Gastrocnemius medialis (tissue), 4 donors: Measurements from ENCODE around the gene SPEG. TPM values are rescaled to one million over a fixed set of nuclear protein-coding genes. Genes with fewer than 3 reads are reported as not detected.

Experiments
- ATAC-seq, 2 donors: fragments of 150-250 bp; one replicate each; pipeline ENCODE4 v1.9.1; 2016
- DNase-seq, 2 donors: peaks; one replicate each; pipeline ENCODE4 v3.0.0-alpha.2; 2019
- H3K27ac ChIP-seq, 4 donors: fragments of 200-600 bp; sonication (generic); 1 replicate in 1 of 4; 2 replicates in 3 of 4; pipeline ENCODE4 v1.5.1; 2016 to 2018; ENCODE audit warnings: mild to moderate bottlenecking in 2 of 4, moderate library complexity in 1 of 4
- H3K27me3 ChIP-seq, 3 donors: fragments of 200-600 bp; sonication (generic) in 2 of 3; 1 replicate in 1 of 3; 2 replicates in 2 of 3; pipeline versions ENCODE4 v1.5.1 to v1.6.0; 2016 to 2019; ENCODE audit warnings: mild to moderate bottlenecking in 1 of 3, moderate library complexity in 1 of 3
- H3K36me3 ChIP-seq, 2 donors: fragments of 200-600 bp; sonication (generic) in 1 of 2; one replicate each; pipeline ENCODE4 v1.5.1; 2017 to 2018
- H3K4me1 ChIP-seq, 2 donors: fragments of 200-600 bp; sonication (generic) in 1 of 2; one replicate each; pipeline ENCODE4 v1.5.1; 2016 to 2017; ENCODE audit warnings: mild to moderate bottlenecking in 2 of 2
- H3K4me3 ChIP-seq, 4 donors: fragments of 200-600 bp; sonication (generic) in 3 of 4; 1 replicate in 1 of 4; 2 replicates in 3 of 4; pipeline ENCODE4 v1.5.1; 2016 to 2019; ENCODE audit warnings: mild to moderate bottlenecking in 2 of 4
- H3K9me3 ChIP-seq, 3 donors: fragments of 200-600 bp; sonication (generic) in 2 of 3; 1 replicate in 1 of 3; 2 replicates in 2 of 3; pipeline ENCODE4 v1.5.1; 2016 to 2019
- CTCF ChIP-seq, 5 experiments: fragments of 450-650 bp in 3 of 5; fragments of 200-600 bp in 2 of 5; sonication (generic) in 2 of 5; IDR thresholded peaks in 4 of 5; conservative IDR thresholded peaks in 1 of 5; 1 replicate in 4 of 5; 2 replicates in 1 of 5; pipeline ENCODE4 v1.5.1; 2016 to 2019; ENCODE audit warnings: antibody characterized with exemption in 5 of 5, mild to moderate bottlenecking in 3 of 5, moderate library complexity in 3 of 5
- POLR2A ChIP-seq, 2 donors: fragments of 450-650 bp; IDR thresholded peaks; one replicate each; pipeline ENCODE4 v1.6.1; 2017; ENCODE audit warnings: antibody characterized with exemption in 2 of 2, mild to moderate bottlenecking in 2 of 2, moderate library complexity in 2 of 2
- in situ Hi-C, 4 donors: fragments of 200-750 bp; cut with MboI; loops; one replicate each; pipeline versions ENCODE4 v1.15.0 to v1.8.0; 2017; ENCODE audit warnings: low sequenced_read_pairs in 4 of 4
- intact Hi-C: fragments of 100-400 bp; cut with DNase I; formaldehyde crosslinking; loops from one replicate; pipeline ENCODE4 v1.15.1; 2023; ENCODE audit warnings: low total_unique reads
- total RNA-seq, 4 donors: library from RNA; depleted of rRNA; stranded (reverse); fragments of >200 nt; gene quantifications; one replicate each; pipeline versions ENCODE4 v1.1.0 to v1.2.3, GENCODE V29; 2016

SPEG gene
- total RNA-seq, 4 donors from 2014 or later: 104 to 387 (median 222) TPM

- Histone ChIP-seq H3K9me3 (no peaks in the 10 kb centered on the region), H3K4me1 (peaks cover 35 to 73% of the 10 kb centered on the region in 2 donors), H3K27me3 (no peaks in the 10 kb centered on the region), H3K27ac (peak overlapping the region; percentile 92 to 99 (median 98)), H3K36me3 (no peaks in the 10 kb centered on the region), H3K4me3 (peak overlapping the region; percentile 27 to 52 (median 42))
- in situ Hi-C loops: loop anchor here (5.0 to 10.0 kb wide), 3 partner anchors 50 to 128 kb away; no protein-coding TSS in a partner anchor
- TF ChIP-seq CTCF (IDR thresholded peaks at IDR 0.05 in 4 of 5, conservative IDR thresholded peaks at IDR 0.05 in 1 of 5): peak in 1 of 5 experiments; percentile 23
- no peak for TF ChIP-seq POLR2A (IDR thresholded peaks at IDR 0.05)
- intact Hi-C loops: loop anchor here (1.0 to 5.0 kb wide), 2 partner anchors 94 to 238 kb away; partner anchors contain the start of gene GMPPA
- peak; percentile 63 to 67 for ATAC-seq
- DNase-seq: peak; percentile 86 to 94
Measured at GRCh38 chr2:219404291-219404910, 30.2 kb upstream of the SPEG start.

GRCh38 chr2:219404954-219405353, 29.7 kb upstream of the SPEG start:
- intact Hi-C loops (loop anchor here (1.0 to 5.0 kb wide), 5 partner anchors 13 to 237 kb away; partner anchors contain the start of genes DES, GMPPA and SPEG), in situ Hi-C loops (loop anchor here (5.0 to 10.0 kb wide), 3 partner anchors 50 to 127 kb away; no protein-coding TSS in a partner anchor)
- DNase-seq (peak; percentile 90 to 96), ATAC-seq (peak; percentile 57 to 58)
- no peaks in the 10 kb centered on the region for H3K9me3 ChIP-seq
- peak overlapping the region; percentile 92 to 99 (median 98) for H3K27ac ChIP-seq
- peak; percentile 92 to 93 for TF ChIP-seq POLR2A (IDR thresholded peaks at IDR 0.05)
- TF ChIP-seq CTCF (IDR thresholded peaks at IDR 0.05 in 4 of 5, conservative IDR thresholded peaks at IDR 0.05 in 1 of 5): no peak
- H3K4me3 ChIP-seq: peak overlapping the region; percentile 27 to 52 (median 42)
- no peaks in the 10 kb centered on the region for H3K36me3 ChIP-seq
- H3K27me3 ChIP-seq: no peaks in the 10 kb centered on the region
- H3K4me1 ChIP-seq: peaks cover 30 to 73% of the 10 kb centered on the region in 2 donors

- DNase-seq (peak; percentile 79 to 91), ATAC-seq (peak; percentile 35 to 49)
- intact Hi-C loops: loop anchor here (1.0 kb wide), 3 partner anchors 13 to 48 kb away; partner anchors contain the start of genes DES and SPEG
- no peak for TF ChIP-seq POLR2A (IDR thresholded peaks at IDR 0.05)
- peak; percentile 26 to 63 (median 48) for TF ChIP-seq CTCF (IDR thresholded peaks at IDR 0.05 in 4 of 5, conservative IDR thresholded peaks at IDR 0.05 in 1 of 5)
- in situ Hi-C loops: loop anchor here in 2 of 4 donors (10.0 kb wide), 1 partner anchor 49 kb away; no protein-coding TSS in a partner anchor
- Histone ChIP-seq H3K27ac (peak overlapping the region; percentile 92 to 99 (median 98)), H3K9me3 (no peaks in the 10 kb centered on the region), H3K4me3 (no peak overlapping the region), H3K27me3 (no peaks in the 10 kb centered on the region), H3K4me1 (peaks cover 25 to 68% of the 10 kb centered on the region in 2 donors), H3K36me3 (no peaks in the 10 kb centered on the region)
Measured at GRCh38 chr2:219405451-219405850, 29.2 kb upstream of the SPEG start.

GRCh38 chr2:219405958-219406860, 28.4 kb upstream of the SPEG start:
- H3K9me3 ChIP-seq: no peaks in the 10 kb centered on the region
- intact Hi-C loops: loop anchor here (1.0 kb wide), 3 partner anchors 12 to 47 kb away; partner anchors contain the start of genes DES and SPEG
- in situ Hi-C loops: loop anchor here in 2 of 4 donors (10.0 kb wide), 1 partner anchor 49 kb away; no protein-coding TSS in a partner anchor
- peak overlapping the region; percentile 92 to 99 (median 98) for H3K27ac ChIP-seq
- DNase-seq: peak in 1 of 2 donors; percentile 79
- TF ChIP-seq CTCF (IDR thresholded peaks at IDR 0.05 in 4 of 5, conservative IDR thresholded peaks at IDR 0.05 in 1 of 5) (no peak), POLR2A (IDR thresholded peaks at IDR 0.05) (no peak)
- peak; percentile 29 to 32 for ATAC-seq
- no peaks in the 10 kb centered on the region for H3K27me3 ChIP-seq
- H3K4me1 ChIP-seq: peaks cover 25 to 62% of the 10 kb centered on the region in 2 donors
- no peaks in the 10 kb centered on the region for H3K36me3 ChIP-seq
- no peak overlapping the region for H3K4me3 ChIP-seq
